HepG2 (cell line): ENCODE data around the gene GABRR3. TPM values are rescaled to one million over a fixed set of nuclear protein-coding genes. Genes with fewer than 3 reads are reported as not detected.
A peak's percentile ranks its signal among the peaks of the same experiment; 100 is the strongest.

ENCODE experiments used
- AKNA ChIP-seq: sonication (generic); formaldehyde crosslinking; IDR thresholded peaks from 2 replicates; pipeline ENCODE4 v1.4.0; 2020; ENCODE audit warnings: missing genetic modification reagents, borderline replicate concordance
- FOXO4 ChIP-seq: sonication (generic); formaldehyde crosslinking; conservative IDR thresholded peaks from 2 replicates; pipeline ENCODE4 v1.8.1; 2023; ENCODE audit warnings: missing genetic modification reagents
- HMGXB3 ChIP-seq: sonication (generic); formaldehyde crosslinking; IDR thresholded peaks from 2 replicates; pipeline ENCODE4 v1.4.0; 2020; ENCODE audit warnings: missing genetic modification reagents, borderline replicate concordance
- JDP2 ChIP-seq: sonication (generic); formaldehyde crosslinking; IDR thresholded peaks from 2 replicates; pipeline ENCODE4 v1.8.1; 2022; ENCODE audit warnings: missing genetic modification reagents, borderline replicate concordance
- NR0B2 ChIP-seq: sonication (generic); formaldehyde crosslinking; IDR thresholded peaks from 2 replicates; pipeline ENCODE4 v1.4.0; 2020; ENCODE audit warnings: mild to moderate bottlenecking, missing genetic modification reagents
- RAD51 ChIP-seq: fragments of 450-650 bp; IDR thresholded peaks from 2 replicates; pipeline ENCODE4 v1.6.1; 2016; ENCODE audit warnings: borderline replicate concordance
- SIN3A ChIP-seq: IDR thresholded peaks from 2 replicates; pipeline ENCODE4 v1.6.1; 2011; ENCODE audit warnings: low read depth, mild to moderate bottlenecking, control low read depth, low read length, borderline replicate concordance
- SOX5 ChIP-seq: IDR thresholded peaks from 2 replicates; pipeline ENCODE4 v1.6.1; 2016; ENCODE audit warnings: borderline replicate concordance
- SP1 ChIP-seq, 2 experiments: fragments of 450-650 bp in 1 of 2; sonication (generic) in 1 of 2; formaldehyde crosslinking in 1 of 2; IDR thresholded peaks; 2 replicates each; pipeline versions ENCODE4 v1.4.0 to v1.6.1; 2016 to 2020; ENCODE audit warnings: missing genetic modification reagents in 1 of 2
- SUZ12 ChIP-seq: fragments of 150-350 bp; IDR thresholded peaks from 2 replicates; pipeline ENCODE4 v1.6.1; 2014; ENCODE audit warnings: low read depth, low read length
- ZNF329 ChIP-seq: sonication (generic); formaldehyde crosslinking; IDR thresholded peaks from 2 replicates; pipeline ENCODE4 v1.9.0; 2021; ENCODE audit warnings: low read depth, mild to moderate bottlenecking, missing genetic modification reagents
- ZNF331 ChIP-seq: sonication (generic); formaldehyde crosslinking; IDR thresholded peaks from 2 replicates; pipeline ENCODE4 v1.4.0; 2020; ENCODE audit warnings: missing genetic modification reagents
- ZNF335 ChIP-seq: sonication (generic); formaldehyde crosslinking; IDR thresholded peaks from 2 replicates; pipeline ENCODE4 v1.4.0; 2020; ENCODE audit warnings: missing genetic modification reagents
- ZNF501 ChIP-seq: sonication (generic); formaldehyde crosslinking; IDR thresholded peaks from 2 replicates; pipeline ENCODE4 v1.5.1; 2020; ENCODE audit warnings: mild to moderate bottlenecking, moderate library complexity, missing genetic modification reagents
- ZNF775 ChIP-seq: sonication (generic); formaldehyde crosslinking; IDR thresholded peaks from 2 replicates; pipeline ENCODE4 v1.4.0; 2020; ENCODE audit warnings: missing genetic modification reagents, mild to moderate bottlenecking, moderate library complexity, borderline replicate concordance
- ZNF781 ChIP-seq: sonication (generic); formaldehyde crosslinking; IDR thresholded peaks from 2 replicates; pipeline ENCODE4 v1.5.1; 2020; ENCODE audit warnings: borderline replicate concordance, mild to moderate bottlenecking, missing genetic modification reagents; ENCODE audit errors: not compliant biosample characterization
- polyA plus RNA-seq, 8 experiments: library from polyadenylated mRNA; depleted of rRNA in 3 of 8; stranded (reverse) in 7 of 8; unstranded in 1 of 8; fragments of >200 nt; fragmentation: Illumina TruSeq in 4 of 8; extraction: Trizol in 4 of 8; gene quantifications; 2 replicates each; pipeline versions ENCODE4 v1.2.1 to v1.2.3, GENCODE V29; 2011 to 2016; ENCODE audit warnings: low read depth in 4 of 8, missing spikeins in 1 of 8, mixed read lengths in 1 of 8; ENCODE audit not compliant: insufficient read depth in 1 of 8
- total RNA-seq, 5 experiments: library from RNA; depleted of rRNA; stranded (reverse); fragments of >200 nt; fragmentation: Illumina TruSeq; extraction: Trizol; gene quantifications; 2 replicates each; pipeline ENCODE4 v1.2.3, GENCODE V29; 2016; ENCODE audit warnings: low read depth in 1 of 5

The GABRR3 gene
- total and polyA plus RNA-seq, 2 of the 13 experiments (the other 11 are each of a cell fraction or from before 2014, with no cell fraction given) = 0.42 to 0.83 TPM

- TF ChIP-seq ZNF329 (CRISPR knock-in tag) (no peak), FOXO4 (CRISPR knock-in tag) (no peak), SOX5 (no peak), SP1 (IDR thresholded peaks at IDR 0.05) (no peak), SP1 (CRISPR knock-in tag; IDR thresholded peaks at IDR 0.05) (no peak), ZNF501 (CRISPR knock-in tag) (0 out of 2 replicates have a peak, but pooled peaks have one; percentile 24), ZNF781 (CRISPR knock-in tag) (peak; percentile 85), ZNF331 (CRISPR knock-in tag) (peak; percentile 44; the same call in 1 of the 2 replicates), RAD51 (no peak), SUZ12 (no peak), NR0B2 (peak; percentile 91), ZNF335 (no peak), JDP2 (CRISPR knock-in tag) (no peak; the same call in 1 of the 2 replicates), ZNF775 (CRISPR knock-in tag) (no peak), SIN3A (peak; percentile 30; the same call in 1 of the 2 replicates), HMGXB3 (no peak), AKNA (CRISPR knock-in tag) (no peak)
Observed at GRCh38 chr3:97971679-97972567, 63.2 kb downstream of the GABRR3 start, which contains the start of gene RIOX2 (continued).
